Activated T-cell treated with anti-CD3 and anti-CD28 coated beads for 1 hour (primary cell): ENCODE measurements around the gene NAA25.
"Not testable (repeated sequence)": the region's sequence is repeated elsewhere in the genome, so short reads cannot be mapped to it uniquely, and the experiment has no call there.

Experiments used
- DNase-seq: peaks from one replicate; pipeline ENCODE4 v3.0.0-alpha.2; 2020; ENCODE audit warnings: low read depth

Gene NAA25

DNA sequence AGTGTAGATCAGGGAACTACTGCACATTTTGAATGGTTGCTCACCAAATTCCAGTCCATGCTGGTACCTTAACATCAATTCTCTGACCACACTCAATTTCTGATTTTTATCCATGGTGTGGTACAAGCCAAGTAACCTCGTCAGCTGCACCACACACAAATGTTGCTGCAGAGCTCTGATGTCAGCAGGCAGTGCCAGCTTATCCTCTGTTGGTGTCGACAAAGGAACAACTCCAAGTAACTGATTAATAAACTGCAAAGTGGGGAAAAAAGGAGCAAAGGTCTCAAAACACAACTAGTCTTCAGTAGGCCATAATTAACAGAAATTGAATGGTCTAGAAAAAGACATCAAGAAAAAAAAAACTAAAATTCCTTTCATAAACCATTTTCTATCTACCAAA, 47.4 kb downstream of the NAA25 start:
- no peak for DNase-seq

DNA sequence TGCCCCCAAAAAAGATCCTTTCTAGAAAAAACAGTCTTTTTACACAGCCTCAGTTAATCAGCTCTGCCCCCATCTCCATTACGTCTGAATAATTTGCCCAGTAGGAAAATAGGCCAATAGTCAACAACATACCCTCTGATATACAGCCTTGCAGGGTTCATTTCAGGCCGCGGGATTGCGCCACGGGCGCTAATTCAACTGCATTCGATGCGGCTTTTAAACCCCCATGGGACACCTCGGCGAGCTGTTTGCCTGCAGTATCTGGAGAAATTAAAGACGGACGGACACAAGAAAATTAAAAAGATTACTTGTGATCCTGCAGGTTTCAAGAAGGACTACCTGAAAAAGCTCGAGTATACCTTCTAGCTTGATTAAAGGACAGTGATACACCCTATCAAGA, 59.2 kb downstream of the NAA25 start:
- DNase-seq, result no peak

DNA sequence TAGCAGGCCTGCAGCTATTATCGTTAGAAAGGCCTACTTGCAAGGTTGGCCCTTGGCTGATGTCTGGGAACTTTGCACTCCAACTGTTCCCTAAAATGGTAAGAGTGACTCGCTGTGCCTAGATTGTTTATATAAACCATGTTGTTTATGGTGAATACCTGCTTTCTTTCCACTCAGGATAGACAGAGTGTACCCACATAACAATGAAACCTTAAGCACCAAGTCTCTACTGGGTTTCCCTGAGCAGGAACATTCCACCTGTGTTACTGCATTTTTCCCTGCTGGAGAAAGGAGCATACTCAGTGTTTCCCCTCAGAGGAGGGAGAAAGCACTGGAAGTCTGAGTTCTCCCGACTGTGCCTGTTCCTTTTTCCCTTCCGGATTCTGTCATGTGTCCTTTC, 62.6 kb downstream of the NAA25 start:
- no peak for DNase-seq

DNA sequence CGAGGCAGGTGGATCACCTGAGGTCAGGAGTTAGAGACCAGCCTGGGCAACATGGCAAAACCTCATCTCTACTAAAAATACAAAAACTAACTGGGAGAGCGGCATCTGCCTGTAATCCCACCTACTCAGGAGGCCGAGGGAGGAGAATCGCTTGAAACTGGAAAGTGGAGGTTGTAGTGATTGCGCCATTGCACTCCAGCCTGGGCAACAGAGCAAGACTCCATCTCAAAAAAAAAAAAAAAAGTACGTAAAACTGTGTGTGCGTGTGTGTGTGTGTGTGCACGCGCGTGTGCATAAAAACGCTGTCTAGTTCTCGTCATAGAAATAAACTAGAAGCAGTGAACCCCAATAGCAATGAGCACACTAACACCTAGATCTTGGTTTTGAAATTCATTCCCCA, 72.0 kb downstream of the NAA25 start:
- DNase-seq, result not testable (repeated sequence)

DNA sequence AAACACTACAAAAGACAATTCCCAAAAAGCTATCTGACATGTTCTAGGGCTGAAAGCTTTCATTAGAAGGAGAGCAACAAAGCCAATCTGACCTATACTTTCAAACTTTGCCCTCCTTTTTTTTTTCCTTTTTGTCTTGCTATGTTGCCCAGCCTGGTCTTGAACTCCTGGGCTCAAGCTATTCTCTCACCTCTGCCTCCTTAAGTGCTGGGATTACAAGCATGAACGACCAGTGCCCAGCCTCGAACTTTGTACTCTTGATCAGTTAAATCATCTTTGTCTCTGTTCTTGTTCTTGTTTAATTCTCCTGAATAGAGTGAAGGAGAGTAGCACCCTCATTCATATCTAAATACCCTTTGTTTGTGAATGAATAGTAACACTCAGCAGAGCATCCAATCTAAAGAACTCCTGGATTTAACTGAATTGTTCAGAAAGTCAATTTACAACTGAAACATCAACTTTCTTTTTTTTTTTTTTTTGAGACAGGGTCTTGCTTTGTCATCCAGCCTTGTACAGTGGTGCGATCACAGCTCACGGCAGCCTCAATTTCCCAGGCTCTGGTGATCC, 73.3 kb downstream of the NAA25 start:
- no peak for DNase-seq

DNA sequence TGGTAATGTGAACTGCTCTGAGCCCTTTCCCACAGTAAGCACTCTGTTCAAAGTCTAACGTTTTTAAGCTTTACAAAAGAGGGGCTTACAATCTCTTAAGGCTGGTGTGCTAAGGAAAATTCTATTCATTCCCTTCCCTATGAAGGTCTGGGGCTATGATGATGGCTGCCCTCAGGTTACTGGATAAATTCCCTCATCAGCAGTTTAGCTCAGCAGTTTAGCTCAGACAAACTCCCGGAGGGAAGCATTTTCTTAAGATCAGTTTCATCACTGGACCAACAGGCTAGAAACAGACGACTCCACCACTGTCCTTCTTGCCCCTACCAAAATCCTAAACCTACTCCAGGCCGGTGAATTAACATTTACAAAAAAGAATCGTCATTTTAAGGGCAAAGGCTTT, 76.3 kb downstream of the NAA25 start:
- no peak for DNase-seq

DNA sequence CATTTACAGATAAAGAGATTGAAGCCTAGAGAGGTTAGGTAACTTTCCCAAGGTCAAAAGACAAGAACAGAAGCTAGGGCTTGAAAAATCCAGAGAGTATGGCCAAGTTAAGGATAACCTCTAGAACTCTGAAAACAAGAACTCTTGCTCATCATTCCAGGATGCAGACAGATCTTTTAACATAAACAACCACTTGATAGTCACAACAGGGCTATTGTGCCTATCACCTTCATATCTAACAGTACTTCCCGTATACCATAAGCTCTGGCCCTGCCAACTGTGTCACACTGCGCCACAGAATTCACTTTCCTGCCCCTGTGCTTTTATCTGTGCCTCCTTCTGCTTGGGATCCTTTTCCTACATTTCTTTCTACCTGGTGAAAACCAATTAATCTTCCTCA, 77.1 kb downstream of the NAA25 start:
- DNase-seq, result no peak

DNA sequence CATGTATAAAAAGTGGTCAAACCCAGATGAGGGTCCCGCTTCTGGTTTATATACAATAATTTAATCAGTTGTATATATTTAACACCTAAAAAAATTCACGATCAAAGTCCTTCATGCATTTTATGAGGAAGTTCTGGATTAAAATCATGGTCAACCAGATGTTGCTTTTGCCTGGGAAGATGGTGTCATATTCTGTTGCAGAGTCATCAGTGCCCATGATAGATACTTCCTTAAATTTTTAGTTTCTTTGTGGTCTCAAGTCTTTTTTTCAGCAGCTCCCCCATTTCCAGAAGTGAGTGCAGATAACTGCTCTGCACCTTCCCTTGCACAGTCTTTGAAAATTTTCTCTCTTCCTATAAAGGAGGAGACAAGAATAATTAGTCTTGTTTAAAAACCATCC, 79.3 kb downstream of the NAA25 start:
- no peak for DNase-seq

DNA sequence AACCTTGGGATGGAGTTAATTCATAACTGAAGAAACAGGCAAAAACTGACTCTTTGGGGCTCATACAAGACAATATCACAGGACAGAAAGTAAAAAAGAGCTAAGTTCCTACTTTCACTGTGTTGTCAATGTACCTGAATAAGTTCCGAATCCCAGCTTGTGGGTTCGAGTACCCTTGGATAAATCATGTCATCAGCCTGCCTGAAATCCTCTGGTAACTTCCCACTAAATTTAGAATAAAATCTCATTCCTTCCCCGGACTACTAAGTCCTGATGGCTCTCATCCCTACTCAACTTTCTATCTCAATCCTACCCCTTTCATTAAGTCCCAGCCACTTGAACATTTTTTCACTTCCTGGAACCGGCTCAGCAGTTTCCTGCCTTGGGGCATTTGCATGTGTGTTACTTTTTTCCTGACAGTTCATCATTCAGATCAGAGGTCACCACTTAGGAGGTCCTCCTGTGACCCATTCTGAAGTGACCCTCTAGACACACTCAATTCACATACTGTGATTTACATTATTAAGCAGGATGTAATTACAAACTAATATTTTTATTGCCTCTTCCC, 82.7 kb downstream of the NAA25 start:
- DNase-seq, result no peak

DNA sequence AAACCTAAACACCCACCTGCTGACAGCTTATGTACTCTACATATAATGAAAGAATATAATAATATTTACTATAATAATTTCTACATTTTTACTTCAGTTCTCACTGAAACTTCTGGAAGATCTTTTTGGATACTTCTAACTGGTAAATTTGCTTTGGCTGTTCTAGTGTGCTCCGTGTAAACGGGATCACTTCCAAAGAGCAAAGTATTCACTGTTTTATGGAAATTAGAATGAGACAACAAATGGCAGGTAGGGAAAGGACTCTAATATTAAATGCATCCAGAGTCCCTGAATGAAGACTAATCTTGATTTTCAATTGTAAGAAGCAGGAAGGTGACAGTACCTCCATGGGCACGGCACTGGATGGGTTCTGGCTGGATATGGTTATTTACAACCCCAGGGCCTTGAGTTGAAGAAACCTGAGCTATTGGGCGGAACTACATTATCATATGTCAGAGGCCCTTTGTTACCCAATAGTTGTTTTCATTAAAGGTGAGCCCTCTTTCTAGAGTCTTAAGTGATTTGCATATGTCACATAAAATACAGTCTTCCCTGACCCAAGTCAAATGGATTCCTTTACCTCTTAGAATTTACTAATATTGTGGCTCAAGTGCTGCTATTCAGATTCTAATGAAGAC, 84.7 kb downstream of the NAA25 start:
- DNase-seq, result no peak

DNA sequence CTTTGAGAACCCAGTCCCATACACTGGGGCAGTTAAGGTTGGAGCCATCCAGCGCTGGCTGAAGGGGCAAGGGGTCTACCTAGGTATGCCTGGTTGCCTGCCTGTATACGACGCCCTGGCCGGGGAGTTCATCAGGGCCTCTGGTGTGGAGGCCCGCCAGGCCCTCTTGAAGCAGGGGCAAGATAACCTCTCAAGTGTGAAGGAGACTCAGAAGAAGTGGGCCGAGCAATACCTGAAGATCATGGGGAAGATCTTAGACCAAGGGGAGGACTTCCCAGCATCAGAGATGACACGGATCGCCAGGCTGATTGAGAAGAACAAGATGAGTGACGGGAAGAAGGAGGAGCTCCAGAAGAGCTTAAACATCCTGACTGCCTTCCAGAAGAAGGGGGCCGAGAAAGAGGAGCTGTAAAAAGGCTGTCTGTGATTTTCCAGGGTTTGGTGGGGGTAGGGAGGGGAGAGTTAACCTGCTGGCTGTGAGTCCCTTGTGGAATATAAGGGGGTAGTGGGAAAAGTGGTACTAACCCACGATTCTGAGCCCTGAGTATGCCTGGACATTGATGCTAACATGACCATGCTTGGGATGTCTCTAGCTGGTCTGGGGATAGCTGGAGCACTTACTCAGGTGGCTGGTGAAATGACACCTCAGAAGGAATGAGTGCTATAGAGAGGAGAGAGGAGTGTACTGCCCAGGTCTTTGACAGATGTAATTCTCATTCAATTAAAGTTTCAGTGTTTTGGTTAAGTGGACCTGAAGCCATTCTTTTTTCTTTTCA, 86.2 kb downstream of the NAA25 start:
- DNase-seq, result no peak

DNA sequence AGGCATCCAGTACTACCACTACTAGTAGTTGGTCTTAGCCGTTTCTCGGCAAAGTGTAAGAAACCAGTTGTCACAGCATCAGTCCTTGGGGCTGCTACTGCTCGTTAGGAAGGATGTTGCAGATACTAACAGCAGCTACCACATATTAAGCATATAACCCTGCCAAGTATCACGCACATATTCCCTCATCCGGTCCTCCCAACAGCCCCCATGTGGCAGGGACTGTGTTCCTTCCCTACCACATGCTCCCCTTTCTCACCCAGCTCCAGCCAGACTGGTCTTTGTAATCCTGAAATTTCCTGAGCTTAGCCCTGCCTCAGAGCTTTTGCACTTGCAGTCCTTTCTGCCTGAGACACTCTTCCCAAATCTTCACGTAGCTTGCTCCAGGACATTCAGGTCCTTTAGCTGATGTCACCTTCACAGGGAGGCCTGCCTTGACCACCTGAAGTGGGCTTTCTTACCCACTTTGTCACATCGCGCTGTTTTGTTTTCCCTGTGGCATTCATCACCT, 87.6 kb downstream of the NAA25 start:
- DNase-seq, result no peak

DNA sequence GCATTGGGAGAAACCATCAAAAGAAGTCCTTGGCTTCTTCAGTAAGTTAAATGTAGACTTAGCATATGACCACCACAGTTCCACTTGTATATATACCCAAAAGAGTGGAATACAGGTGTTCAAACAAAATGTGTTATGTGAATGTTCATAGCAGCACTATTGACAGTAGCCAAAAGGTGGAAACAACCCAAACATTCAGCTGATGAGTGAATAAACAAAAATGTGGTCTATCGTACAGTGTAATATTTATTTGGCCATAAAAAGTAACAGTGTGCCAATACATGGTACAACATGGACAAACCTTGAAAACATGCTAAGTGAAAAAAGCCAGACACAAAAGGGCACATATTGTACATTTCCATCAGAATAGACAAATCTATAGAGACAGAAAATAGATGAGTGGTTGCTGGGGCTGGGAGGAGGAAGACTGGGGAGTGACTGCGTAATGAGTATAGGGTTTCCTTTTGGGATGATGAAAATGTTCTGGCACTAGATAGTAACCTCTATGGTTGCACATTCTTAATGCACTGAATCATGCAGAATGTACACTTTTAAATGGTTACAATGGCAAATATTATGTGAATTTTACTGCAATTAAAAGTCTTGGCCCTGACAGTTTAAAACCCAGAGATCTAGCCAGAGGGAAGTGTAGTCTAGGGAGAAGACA, 89.9 kb downstream of the NAA25 start:
- no peak for DNase-seq

DNA sequence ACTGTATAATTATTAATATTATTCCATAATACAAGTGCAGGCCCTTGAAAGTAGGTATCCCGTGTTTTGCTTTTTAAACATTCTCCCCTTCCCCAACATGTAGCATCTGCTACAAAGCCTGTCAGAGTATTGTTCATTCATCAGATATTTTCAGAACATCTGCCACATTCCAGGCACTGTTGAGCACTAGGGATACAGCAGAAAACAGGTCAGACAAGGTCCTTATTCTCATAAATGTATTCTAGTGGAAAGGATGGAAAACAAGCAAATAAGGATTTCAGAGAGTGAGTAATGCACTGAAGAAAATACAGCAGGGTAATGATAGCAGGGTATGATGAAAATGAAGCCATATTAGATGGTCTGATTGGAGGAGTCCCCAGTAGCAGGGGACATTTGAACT, 91.5 kb downstream of the NAA25 start:
- DNase-seq, result no peak

DNA sequence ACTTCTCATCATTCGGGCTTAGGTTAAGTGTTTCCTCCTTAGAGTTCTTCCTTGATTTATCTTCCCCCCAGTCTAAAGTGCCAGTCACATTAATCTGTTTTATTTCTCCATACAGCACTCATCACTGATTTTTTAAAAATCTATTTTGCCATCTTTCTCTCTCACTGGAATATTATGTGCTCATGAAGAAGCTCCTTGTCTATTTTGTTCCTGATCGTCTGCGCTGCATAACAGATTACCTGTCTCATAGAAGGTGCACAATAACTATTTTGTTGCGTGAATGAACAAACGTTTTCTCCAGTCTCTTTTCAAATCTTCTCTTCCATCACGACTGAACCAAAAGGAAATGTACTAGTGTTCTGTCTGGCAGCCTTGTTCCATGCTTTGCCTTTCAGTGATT, 92.6 kb downstream of the NAA25 start:
- no peak for DNase-seq

DNA sequence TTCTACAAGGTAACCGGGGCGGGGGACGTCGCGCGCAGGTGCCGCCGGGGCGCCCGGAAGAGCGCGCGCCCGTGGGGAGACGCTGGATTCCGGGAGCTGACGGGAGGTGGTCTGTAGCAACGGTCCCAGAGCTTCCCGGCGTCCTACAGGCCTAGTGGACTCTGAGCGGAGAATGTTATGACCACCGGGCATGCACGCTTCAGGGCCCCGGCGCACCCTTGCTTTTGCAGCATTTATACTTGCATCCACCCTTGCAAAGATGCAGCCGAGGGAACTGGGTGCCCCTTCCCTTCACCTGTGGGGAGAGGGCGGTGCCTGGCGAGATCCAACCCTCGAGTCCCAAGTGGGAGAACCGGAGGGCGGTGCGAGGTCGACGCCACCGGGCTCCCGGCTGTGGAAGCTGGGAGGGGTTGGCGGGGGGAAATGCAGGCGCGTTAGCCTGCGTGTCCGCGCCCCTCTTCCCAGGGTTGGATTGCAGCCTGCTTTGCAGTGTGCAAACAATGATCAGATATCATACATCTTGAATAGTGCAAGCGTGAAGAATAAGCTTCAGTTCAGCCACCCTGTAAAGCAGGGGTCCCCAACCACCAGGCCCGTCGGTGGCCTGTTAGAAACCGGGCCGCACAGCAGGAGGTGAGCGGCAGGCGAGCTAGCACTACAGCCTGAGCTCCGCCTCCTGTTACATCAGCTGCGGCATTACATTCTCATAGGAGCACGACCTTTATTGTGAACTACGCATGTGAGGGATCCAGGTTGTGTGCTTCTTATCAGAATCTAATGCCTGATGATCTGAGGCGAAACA, 94.8 kb downstream of the NAA25 start:
- peak; percentile 37 for DNase-seq

DNA sequence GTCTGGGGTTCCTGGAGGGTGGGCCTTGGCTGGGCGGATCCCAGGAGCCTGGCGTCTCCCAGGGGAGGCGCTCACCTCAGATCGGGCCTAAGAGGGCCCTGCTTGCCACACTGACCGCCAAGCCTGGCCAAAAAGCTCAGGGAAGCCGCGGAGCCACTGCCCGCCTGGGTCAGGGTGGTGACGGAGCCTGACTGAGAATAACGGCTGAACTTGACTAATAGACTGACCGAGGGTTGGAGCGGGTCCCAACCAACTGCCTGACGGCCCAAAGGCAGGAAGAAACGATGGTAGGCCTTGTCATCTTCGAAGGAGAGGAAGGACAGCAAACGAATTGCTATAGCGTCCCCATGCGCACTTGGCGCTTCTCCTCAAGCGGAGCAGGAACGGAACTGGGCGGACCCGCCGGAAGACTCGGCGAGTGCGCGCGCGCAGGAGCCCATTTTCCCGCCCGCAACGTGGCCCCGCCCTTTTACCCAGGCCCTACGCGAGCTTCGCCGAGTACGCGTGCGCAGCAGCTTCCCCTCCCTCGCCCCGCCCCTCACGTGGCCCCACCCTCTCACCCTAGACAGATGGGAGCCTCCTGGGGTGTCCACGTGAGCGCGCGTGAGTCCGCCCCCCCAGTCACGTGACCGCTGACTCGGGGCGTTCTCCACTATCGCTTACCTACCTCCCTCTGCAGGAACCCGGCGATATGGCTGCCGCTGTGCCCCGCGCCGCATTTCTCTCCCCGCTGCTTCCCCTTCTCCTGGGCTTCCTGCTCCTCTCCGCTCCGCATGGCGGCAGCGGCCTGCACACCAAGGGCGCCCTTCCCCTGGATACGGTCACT, 95.6 kb downstream of the NAA25 start, which contains the start of the genes ERP29 and TMEM116:
Gene ERP29 (plus strand): TSS at position 652 of the 826 bp plus-strand sequence. CDS start 40 bp downstream, at position 692.
Gene TMEM116 (minus strand): TSS at position 391 of the 826 bp plus-strand sequence. CDS start 7,895 bp downstream, outside the sequence.
- peak; percentile 100 for DNase-seq

DNA sequence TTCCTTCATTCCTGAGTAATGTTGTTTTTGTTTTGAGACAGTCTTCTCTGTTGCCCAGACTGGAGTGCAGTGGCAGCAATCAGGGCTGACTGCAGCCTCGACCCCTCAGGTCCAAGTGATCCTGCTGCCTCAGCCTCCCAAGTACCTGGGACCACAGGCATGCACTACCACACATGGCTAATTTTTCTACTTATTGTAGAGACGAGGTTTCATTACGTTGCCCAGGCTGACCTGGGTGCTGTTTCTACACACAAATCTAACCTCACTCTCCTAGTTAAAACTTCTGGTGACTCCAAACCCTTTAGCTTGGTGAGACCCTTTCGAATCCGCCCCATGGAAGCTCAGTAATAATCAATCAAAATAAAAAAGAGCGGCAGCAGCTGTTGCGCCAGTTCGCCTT, 96.9 kb downstream of the NAA25 start:
- no peak for DNase-seq

DNA sequence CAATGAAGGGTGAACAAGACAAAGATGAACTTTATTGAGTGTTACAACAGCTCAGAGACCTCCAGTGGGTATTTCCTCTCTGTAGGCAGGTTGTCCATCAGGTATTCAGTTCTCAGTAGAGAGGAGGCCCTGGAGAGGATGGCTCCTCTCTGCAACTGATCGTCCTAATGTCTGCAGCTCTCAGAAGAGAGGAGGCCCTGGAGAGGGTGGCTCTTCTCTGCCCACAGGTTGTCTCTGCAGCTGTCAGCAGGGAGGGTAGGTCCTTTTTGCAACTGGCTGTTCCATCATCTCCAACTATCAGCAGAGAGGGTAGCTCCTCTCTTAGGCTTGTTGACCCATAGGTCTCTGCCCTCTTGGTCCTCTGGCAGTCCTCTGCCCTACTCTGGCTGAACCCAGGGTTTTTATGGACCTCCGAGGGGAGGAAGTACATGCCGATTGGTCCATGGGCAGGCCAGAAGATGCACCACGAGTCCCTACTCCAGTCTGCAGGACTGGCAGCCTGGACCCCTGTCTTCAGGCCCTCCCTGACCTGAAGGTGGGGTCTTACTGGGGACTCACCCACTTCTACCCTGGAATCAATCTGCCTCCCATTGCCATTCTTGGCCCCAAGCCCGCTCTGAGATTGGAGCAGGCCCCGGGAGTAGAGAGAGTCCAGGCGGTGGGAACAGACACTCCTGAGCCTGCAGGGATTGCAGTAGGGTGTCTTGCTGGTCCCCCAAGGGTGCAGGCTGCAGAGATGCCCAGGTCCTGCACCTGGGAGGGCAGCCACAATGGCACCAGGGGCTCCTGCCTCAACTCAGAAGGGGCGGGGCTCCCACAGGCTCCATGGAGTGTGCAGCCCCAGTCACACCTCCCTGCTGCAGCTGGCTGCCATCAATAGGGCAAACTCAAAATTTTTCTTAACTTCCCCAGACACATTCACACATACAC, 97.9 kb downstream of the NAA25 start:
- DNase-seq, result no peak
